ENCODE measurements around the gene CATSPERB.
"Not testable (repeated sequence)": the region's sequence is repeated elsewhere in the genome, so short reads cannot be mapped to it uniquely, and the experiment has no call there.

Gene CATSPERB

GRCh38 chr14:91732859-91733477, 1.1 kb upstream of the CATSPERB start:
- no peak for DNase-seq (ENCODE audit: low read depth)

- DNase-seq (ENCODE audit: low read depth) = no peak
Measured at GRCh38 chr14:91732439-91732838, 553 bp upstream of the CATSPERB start.

DNA sequence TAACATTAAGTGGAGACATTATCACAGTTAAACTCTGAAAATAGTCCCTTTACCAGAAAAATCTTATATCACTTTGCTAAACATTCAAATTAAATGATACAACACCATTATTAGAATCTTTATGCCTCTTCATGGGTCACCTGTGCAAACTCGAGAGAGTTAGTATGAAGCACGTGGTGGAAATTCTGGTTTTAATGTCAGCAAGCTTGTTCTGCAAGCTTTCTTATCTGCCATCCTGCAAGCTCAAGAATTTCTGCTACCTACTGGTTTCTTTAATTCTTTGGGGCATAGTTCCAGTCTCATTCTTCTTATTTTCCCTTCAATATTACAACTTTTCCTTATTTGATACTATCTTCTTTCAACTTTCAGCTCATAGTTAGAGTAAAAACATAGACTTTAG, 868 bp downstream of the CATSPERB start:
- DNase-seq (ENCODE audit: low read depth) = no peak

GRCh38 chr14:91729756-91730155, 2.1 kb downstream of the CATSPERB start:
- no peak for DNase-seq (ENCODE audit: low read depth)

DNA sequence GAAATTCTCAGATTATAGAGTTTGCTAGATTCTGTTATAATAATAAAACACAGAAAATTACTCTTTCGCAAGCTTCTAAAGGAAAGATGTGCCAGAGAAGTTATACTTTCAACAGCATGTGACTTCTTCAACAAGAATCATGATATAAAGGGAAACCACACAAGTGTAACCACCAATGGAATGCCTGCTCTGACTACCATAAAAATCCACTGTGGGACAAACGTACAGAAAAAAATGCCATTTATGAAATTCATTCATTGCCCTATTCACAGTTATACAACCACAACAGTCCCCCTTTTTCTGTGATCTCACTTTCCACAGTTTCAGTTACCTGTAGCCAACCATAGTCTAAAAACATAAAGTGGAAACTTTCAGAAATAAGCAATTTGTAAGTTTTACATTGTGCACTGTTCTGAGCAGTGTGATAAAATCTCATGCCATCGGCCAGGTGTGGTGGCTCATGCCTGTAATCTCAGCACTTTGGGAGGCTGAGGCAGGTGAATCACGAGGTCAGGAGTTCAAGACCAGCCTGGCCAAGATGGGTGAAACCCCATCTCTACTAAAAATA, 3.2 kb downstream of the CATSPERB start:
- no peak for DNase-seq (ENCODE audit: low read depth)

- DNase-seq (ENCODE audit: low read depth) = no peak
Measured at GRCh38 chr14:91727121-91727520, 4.8 kb downstream of the CATSPERB start.

- DNase-seq (ENCODE audit: low read depth) = no peak
Measured at GRCh38 chr14:91723501-91723900, 8.4 kb downstream of the CATSPERB start.

DNA sequence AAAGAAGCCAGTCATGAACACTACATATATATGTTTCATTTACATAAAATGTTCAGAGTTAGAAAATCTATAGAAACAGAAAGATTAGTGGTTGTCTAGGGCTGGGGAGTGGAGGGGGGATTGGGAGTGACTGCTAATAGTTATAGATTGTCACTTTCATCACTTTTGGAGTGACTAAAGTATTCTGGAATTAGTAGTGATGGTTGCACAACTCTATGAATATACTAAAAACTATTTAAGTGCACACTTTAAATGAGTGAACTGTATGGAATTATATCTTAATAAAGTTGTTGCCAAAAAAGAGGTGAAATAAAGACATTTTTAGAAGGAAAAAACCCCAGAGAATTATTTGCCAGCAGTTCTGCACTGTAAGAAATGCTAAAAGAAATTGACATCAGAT, 9.5 kb downstream of the CATSPERB start:
- DNase-seq (ENCODE audit: low read depth) = no peak

GRCh38 chr14:91719839-91720238, 12.0 kb downstream of the CATSPERB start:
- no peak for DNase-seq (ENCODE audit: low read depth)

GRCh38 chr14:91716999-91717398, 14.9 kb downstream of the CATSPERB start:
- no peak for DNase-seq (ENCODE audit: low read depth)

GRCh38 chr14:91714805-91715204, 17.1 kb downstream of the CATSPERB start:
- DNase-seq (ENCODE audit: low read depth) = no peak

GRCh38 chr14:91708795-91709194, 23.1 kb downstream of the CATSPERB start:
- DNase-seq (ENCODE audit: low read depth) = no peak

- no peak for DNase-seq (ENCODE audit: low read depth)
Measured at GRCh38 chr14:91706996-91707395, 24.9 kb downstream of the CATSPERB start.

GRCh38 chr14:91694643-91695042, 37.2 kb downstream of the CATSPERB start:
- no peak for DNase-seq (ENCODE audit: low read depth)

DNA sequence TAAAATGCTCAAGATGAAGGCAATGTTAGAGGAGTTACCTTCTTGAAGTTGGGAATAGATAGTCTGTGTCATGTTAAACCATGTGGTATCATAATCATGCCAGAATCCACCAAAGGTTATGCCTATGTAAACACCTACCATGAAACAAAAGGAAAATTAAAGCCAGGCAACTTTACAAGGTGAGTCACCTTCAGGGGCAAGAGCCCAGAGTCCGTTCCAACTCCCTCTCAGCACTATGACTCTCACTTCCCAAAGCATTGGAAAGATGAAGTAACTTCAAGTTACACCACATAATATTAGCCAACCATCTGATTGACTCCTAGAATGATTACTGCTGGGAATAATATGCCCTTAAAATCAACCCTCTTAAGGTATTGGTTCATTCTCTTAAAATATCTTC, 38.5 kb downstream of the CATSPERB start:
- DNase-seq (ENCODE audit: low read depth) = no peak

- no peak for DNase-seq (ENCODE audit: low read depth)
Measured at GRCh38 chr14:91692075-91692474, 39.8 kb downstream of the CATSPERB start.

- DNase-seq (ENCODE audit: low read depth) = no peak
Measured at GRCh38 chr14:91689608-91690007, 42.3 kb downstream of the CATSPERB start.

DNA sequence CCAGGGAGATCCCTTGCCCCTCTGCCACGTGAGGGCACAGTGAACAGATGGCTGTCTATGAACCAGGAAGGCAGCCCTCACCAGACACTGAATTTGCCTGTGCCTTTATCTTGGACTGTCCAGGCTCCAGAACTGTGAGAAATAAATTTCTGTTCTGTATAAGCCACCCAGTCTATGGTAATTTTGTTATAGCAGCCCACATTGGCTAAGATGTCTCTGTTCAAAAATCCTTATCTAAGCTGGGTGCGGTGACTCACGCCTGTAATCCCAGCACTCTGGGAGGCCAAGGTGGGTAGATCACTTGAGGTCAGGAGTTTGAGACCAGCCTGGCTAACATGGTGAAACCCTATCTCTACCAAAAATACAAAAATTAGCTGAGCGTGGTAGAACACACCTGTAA, 44.5 kb downstream of the CATSPERB start:
- not testable (repeated sequence) for DNase-seq (ENCODE audit: low read depth)

GRCh38 chr14:91685600-91685999, 46.3 kb downstream of the CATSPERB start:
- no peak for DNase-seq (ENCODE audit: low read depth)

DNA sequence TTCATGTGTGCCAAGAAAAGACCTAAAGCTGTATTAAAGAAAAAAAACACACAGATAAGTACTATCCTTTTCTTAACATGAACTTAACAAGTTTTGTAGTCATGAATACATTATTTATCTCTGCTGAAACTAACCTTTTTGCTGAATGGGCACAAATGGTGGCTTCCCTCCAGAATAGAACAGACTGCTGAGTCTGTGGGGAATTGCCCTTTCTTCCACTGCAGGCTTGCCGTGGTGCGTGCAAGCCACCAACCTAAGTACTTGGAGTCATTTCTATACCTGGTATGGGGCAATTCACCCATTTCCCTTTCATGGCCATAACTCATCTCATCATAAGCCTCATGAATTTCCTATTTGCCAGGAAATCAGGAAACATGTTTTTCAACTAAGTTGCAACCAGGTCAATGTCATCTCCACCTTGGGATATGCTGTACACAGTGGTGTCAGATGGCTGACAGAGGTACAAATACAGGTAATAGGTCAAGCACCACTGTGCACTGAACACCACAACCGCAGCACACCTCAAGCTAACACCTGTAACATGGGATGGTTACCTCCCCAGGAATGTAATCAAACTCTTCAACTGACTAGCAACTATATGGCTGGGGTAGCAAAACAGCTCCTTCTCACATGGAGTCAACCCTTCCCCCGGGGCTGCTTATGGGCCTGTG, 49.9 kb downstream of the CATSPERB start:
- DNase-seq (ENCODE audit: low read depth) = no peak

DNA sequence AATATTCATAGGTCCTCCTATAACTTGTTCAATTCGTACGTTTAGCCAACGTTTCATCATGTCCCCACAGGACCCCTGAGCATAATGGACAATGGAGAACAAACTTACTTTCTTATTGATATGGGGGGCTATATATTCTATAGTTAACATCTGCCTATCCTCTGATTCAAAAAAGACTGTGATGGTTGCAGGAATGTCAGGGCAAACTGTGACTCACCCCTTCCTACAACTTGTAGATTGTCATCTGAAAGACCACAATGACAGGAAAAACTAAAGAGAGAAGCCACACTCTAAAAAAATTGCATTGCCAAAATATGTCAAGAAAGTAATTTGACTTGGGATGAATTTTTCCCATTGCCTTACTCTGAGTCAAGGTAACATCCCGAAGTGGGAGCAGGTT, 50.8 kb downstream of the CATSPERB start:
- DNase-seq (ENCODE audit: low read depth) = no peak

DNA sequence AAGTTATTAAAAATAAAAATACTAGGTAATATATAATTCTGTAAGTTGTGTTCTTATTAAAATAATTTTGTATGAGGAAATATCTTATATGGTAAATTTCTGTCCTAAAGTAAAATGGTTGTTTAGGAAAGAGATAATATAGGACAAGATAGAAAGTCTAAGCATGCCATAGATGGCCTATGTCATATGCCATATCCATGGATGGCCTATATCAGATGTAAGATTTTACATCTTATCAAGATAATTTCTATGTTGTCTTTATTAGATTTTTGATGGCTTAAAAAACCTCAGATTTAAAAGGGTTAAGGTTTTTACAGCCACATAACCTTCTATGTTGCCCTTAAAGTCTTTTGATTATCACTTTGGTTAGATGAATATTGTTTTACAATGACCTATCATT, 52.6 kb downstream of the CATSPERB start:
- no peak for DNase-seq (ENCODE audit: low read depth)

DNA sequence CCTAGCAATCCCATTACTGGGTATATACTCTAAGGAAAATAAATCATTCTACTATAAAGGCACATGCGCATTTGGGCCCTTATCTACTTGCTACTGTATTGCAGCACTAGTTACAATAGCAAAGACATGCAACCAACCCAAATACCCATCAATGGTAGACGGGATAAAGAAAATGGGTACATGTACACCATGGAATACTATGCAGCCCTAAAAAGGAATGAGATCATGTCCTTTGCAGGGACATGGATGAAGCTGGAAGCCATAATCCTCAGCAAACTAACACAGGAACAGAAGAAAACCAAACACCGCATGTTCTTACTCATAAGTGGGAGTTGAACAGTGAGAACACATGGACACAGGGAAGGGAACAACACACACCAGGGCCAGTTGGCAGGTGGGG, 54.2 kb downstream of the CATSPERB start:
- not testable (repeated sequence) for DNase-seq (ENCODE audit: low read depth)

GRCh38 chr14:91674911-91675310, 57.0 kb downstream of the CATSPERB start:
- no peak for DNase-seq (ENCODE audit: low read depth)
